Fibroblast of lung (primary cell): ENCODE results near the gene SRD5A3.

ENCODE experiments used
- CTCF ChIP-seq, 2 donors: IDR thresholded peaks in 1 of 2; conservative IDR thresholded peaks in 1 of 2; 1 replicate in 1 of 2; 2 replicates in 1 of 2; pipeline ENCODE4 v1.5.1; 2011 to 2012; ENCODE audit warnings: low read length in 2 of 2, control low read depth in 1 of 2, inconsistent platforms in 1 of 2, low read depth in 1 of 2, mild to moderate bottlenecking in 1 of 2
- EZH2 ChIP-seq: IDR thresholded peaks from 2 replicates; pipeline ENCODE4 v1.5.1; 2012; ENCODE audit warnings: low read length, control low read depth, mild to moderate bottlenecking; ENCODE audit errors: missing control alignments

- no peak for TF ChIP-seq CTCF (conservative IDR thresholded peaks at IDR 0.05 in 1 of 2, IDR thresholded peaks at IDR 0.05 in 1 of 2; ENCODE audit: low read depth in 1 of 2, low read length in 2 of 2)
- no peak for TF ChIP-seq EZH2
Observed at GRCh38 chr4:55386073-55386472, 40.0 kb downstream of the SRD5A3 start.
